ENCODE data around the gene DFFA.

- TF ChIP-seq CTCF (IDR thresholded peaks at IDR 0.05) (no peak), POLR2AphosphoS5 (IDR thresholded peaks at IDR 0.05) (no peak)
These were observed 23.6 kb upstream of the DFFA start for GRCh38 chr1:10495952-10496351.
